GM12878 (cell line): ENCODE measurements around the gene INHA. TPM values are rescaled to one million over a fixed set of nuclear protein-coding genes. Genes with fewer than 3 reads are reported as not detected.

ENCODE experiments used
- ATAC-seq: fragments of 200-7000 bp; cut with Tn5 transposase; 3 replicates; pipeline ENCODE4 v1.9.1; 2020; ENCODE audit warnings: mild to moderate bottlenecking, moderate library complexity
- BruUV-seq: library from RNA; stranded (reverse); fragments of 400-500 nt; replicated peaks from 2 replicates; lab custom pipeline; 2021; lab: Mats Ljungman, UMichigan
- CTCF ChIA-PET: fragments of 300-600 bp; sonication (Branson Sonifier 250); formaldehyde crosslinking; extraction: SDS; loops from one replicate; lab custom pipeline; 2021; ENCODE audit warnings: inconsistent platforms; lab: Yijun Ruan, JAX
- POLR2A ChIA-PET: fragments of 350-600 bp; formaldehyde crosslinking; extraction: SDS; loops from one replicate; lab custom pipeline; 2021; ENCODE audit warnings: inconsistent platforms; lab: Charles Lee
- RAD21 ChIA-PET: fragments of 300-600 bp; sonication (Branson Sonifier 250); formaldehyde crosslinking; loops from one replicate; lab custom pipeline; 2023; ENCODE audit warnings: antibody characterized with exemption; ENCODE audit not compliant: unreplicated experiment; lab: Charles Lee
- SMC1A ChIA-PET: fragments of 300-600 bp; sonication (Branson Sonifier 250); formaldehyde crosslinking; loops from one replicate; lab custom pipeline; 2023; ENCODE audit not compliant: unreplicated experiment, uncharacterized antibody; lab: Charles Lee
- DNase-seq: peaks from one replicate; pipeline ENCODE4 v3.0.0-alpha.2; 2011; ENCODE audit warnings: low read depth, low spot score
- FAIRE-seq: peaks from 3 replicates; lab custom pipeline; 2011; peaks lifted over from hg19 to GRCh38; lab: Jason Lieb, UNC
- H2AFZ ChIP-seq: 2 replicates; pipeline ENCODE4 v1.6.0; 2011; ENCODE audit warnings: low read depth, low read length, control low read depth; ENCODE audit not compliant: control insufficient read depth
- H3K27ac ChIP-seq: 2 replicates; pipeline ENCODE4 v1.5.1; 2011; ENCODE audit warnings: control low read depth; ENCODE audit not compliant: control insufficient read depth, insufficient read depth
- H3K27me3 ChIP-seq, 2 experiments: replicated peaks in 1 of 2; 2 replicates each; pipeline versions ENCODE4 v1.6.0 to v1.6.1; 2011; ENCODE audit warnings: low read length in 1 of 2; ENCODE audit not compliant: control insufficient read depth in 2 of 2, insufficient read depth in 2 of 2
- H3K36me3 ChIP-seq, 2 experiments: 2 replicates each; pipeline ENCODE4 v1.5.1; 2011; ENCODE audit warnings: low read length in 1 of 2; ENCODE audit not compliant: control insufficient read depth in 2 of 2, insufficient read depth in 2 of 2
- H3K4me1 ChIP-seq: 2 replicates; pipeline ENCODE4 v1.6.1; 2011; ENCODE audit warnings: mild to moderate bottlenecking, low read length, moderate library complexity, mixed read lengths; ENCODE audit not compliant: control insufficient read depth, insufficient read depth
- H3K4me2 ChIP-seq: 2 replicates; pipeline ENCODE4 v1.6.0; 2011; ENCODE audit warnings: control low read depth; ENCODE audit not compliant: control insufficient read depth, insufficient read depth
- H3K4me3 ChIP-seq: fragments of 200-600 bp; sonication (generic); 2 replicates; pipeline ENCODE4 v1.5.1; 2016
- H3K79me2 ChIP-seq: 2 replicates; pipeline ENCODE4 v1.6.0; 2011; ENCODE audit warnings: low read length; ENCODE audit not compliant: control insufficient read depth, insufficient read depth
- H3K9ac ChIP-seq: 2 replicates; pipeline ENCODE4 v1.8.0; 2011; ENCODE audit warnings: low read length, control low read depth, mixed read lengths; ENCODE audit not compliant: control insufficient read depth, insufficient read depth
- H3K9me3 ChIP-seq: replicated peaks from 3 replicates; pipeline ENCODE4 v1.5.1; 2011; ENCODE audit warnings: mild to moderate bottlenecking, low read length; ENCODE audit not compliant: control insufficient read depth, insufficient read depth
- H4K20me1 ChIP-seq: 2 replicates; pipeline ENCODE4 v1.6.0; 2011; ENCODE audit not compliant: control insufficient read depth, insufficient read depth
- BACH1 ChIP-seq: fragments of 450-650 bp; IDR thresholded peaks from 2 replicates; pipeline ENCODE4 v1.6.1; 2017; ENCODE audit warnings: mild to moderate bottlenecking, borderline replicate concordance
- DPF2 ChIP-seq: fragments of 450-650 bp; IDR thresholded peaks from 2 replicates; pipeline ENCODE4 v1.6.1; 2017; ENCODE audit warnings: mild to moderate bottlenecking
- EED ChIP-seq: sonication (generic); IDR thresholded peaks from 2 replicates; pipeline ENCODE4 v1.6.1; 2016; ENCODE audit warnings: antibody characterized with exemption, low read depth
- FOS ChIP-seq: IDR thresholded peaks from 3 replicates; pipeline ENCODE4 v1.6.1; 2011; ENCODE audit warnings: borderline replicate concordance; ENCODE audit not compliant: insufficient read length; ENCODE audit errors: extremely low read depth
- FOXM1 ChIP-seq: IDR thresholded peaks from 2 replicates; pipeline ENCODE4 v1.6.1; 2012; ENCODE audit warnings: low read depth, mild to moderate bottlenecking, inconsistent platforms, low read length, moderate library complexity
- NR2C2 ChIP-seq: IDR thresholded peaks from 2 replicates; pipeline ENCODE4 v1.6.1; 2011; ENCODE audit warnings: borderline replicate concordance, low read depth; ENCODE audit not compliant: control insufficient read depth, insufficient read length
- RAD51 ChIP-seq: fragments of 450-650 bp; IDR thresholded peaks from 2 replicates; pipeline ENCODE4 v1.6.1; 2016; ENCODE audit warnings: moderate library complexity, mild to moderate bottlenecking, inconsistent platforms
- RB1 ChIP-seq: fragments of 450-650 bp; formaldehyde crosslinking; IDR thresholded peaks from 2 replicates; pipeline ENCODE4 v1.6.1; 2017; ENCODE audit warnings: mild to moderate bottlenecking, borderline replicate concordance
- SMC3 ChIP-seq: IDR thresholded peaks from 2 replicates; pipeline ENCODE4 v1.6.1; 2011; ENCODE audit warnings: low read length, improper control_type of control experiment, borderline replicate concordance
- SRF ChIP-seq, 2 experiments: IDR thresholded peaks; 2 replicates each; pipeline ENCODE4 v1.6.1; 2011; ENCODE audit warnings: low read depth in 2 of 2, low read length in 2 of 2, mild to moderate bottlenecking in 1 of 2, moderate library complexity in 1 of 2
- TCF7 ChIP-seq: IDR thresholded peaks from 2 replicates; pipeline ENCODE4 v1.6.1; 2014; ENCODE audit warnings: antibody characterized with exemption, borderline replicate concordance
- WGBS: methylation state at CpG from one replicate; pipeline ENCODE4 v1.1.6; 2016; ENCODE audit warnings: low lambda C conversion rate; ENCODE audit not compliant: insufficient replicate concordance, insufficient coverage; ENCODE audit errors: missing lambda C conversion rate; 5-methylcytosine and 5-hydroxymethylcytosine counted together
- in situ Hi-C: fragments of 300-500 bp; cut with MboI; formaldehyde crosslinking; loops from 9 replicates; pipeline ENCODE4 v1.14.3; 2018; ENCODE audit warnings: mixed read lengths
- intact Hi-C: fragments of 100-400 bp; cut with micrococcal nuclease; formaldehyde crosslinking; loops from one replicate; pipeline ENCODE4 v1.14.2; 2022; ENCODE audit not compliant: unreplicated experiment
- polyA plus RNA-seq, 11 experiments: library from polyadenylated mRNA; depleted of rRNA in 4 of 11; unstranded in 6 of 11; stranded (reverse) in 5 of 11; fragments of >200 nt; fragmentation: Nextera tagmentation in 4 of 11; fragmentation: Illumina TruSeq in 1 of 11; extraction: Ambion mirVana in 4 of 11; extraction: Trizol in 1 of 11; gene quantifications; 1 replicate in 1 of 11; 2 replicates in 10 of 11; pipeline versions ENCODE4 v1.2.1 to v1.2.3, GENCODE V29; 2011 to 2016; ENCODE audit warnings: inconsistent platforms in 2 of 11, missing spikeins in 2 of 11, low read depth in 1 of 11
- total RNA-seq, 4 experiments: library from RNA; depleted of rRNA in 3 of 4; stranded (reverse); fragments of >200 nt in 3 of 4; fragmentation: Illumina TruSeq in 1 of 4; extraction: Trizol in 1 of 4; gene quantifications; 2 replicates each; pipeline versions ENCODE4 v1.2.1 to v1.2.3, GENCODE V29; 2013 to 2021
- TF ChIP-seq, protein P1 (sequence below): IDR thresholded peaks from 2 replicates; pipeline ENCODE4 v1.6.1; 2012; ENCODE audit warnings: mild to moderate bottlenecking, low read depth, low read length
- TF ChIP-seq, protein P2 (sequence below): fragments of 450-650 bp; formaldehyde crosslinking; IDR thresholded peaks from 2 replicates; pipeline ENCODE4 v1.5.0; 2022; ENCODE audit warnings: mild to moderate bottlenecking, missing genetic modification characterization

The INHA gene
- total and polyA plus RNA-seq, 10 of the 15 experiments (the other 5 are each of a cell fraction or from before 2014, with no cell fraction given), result not detected

DNA sequence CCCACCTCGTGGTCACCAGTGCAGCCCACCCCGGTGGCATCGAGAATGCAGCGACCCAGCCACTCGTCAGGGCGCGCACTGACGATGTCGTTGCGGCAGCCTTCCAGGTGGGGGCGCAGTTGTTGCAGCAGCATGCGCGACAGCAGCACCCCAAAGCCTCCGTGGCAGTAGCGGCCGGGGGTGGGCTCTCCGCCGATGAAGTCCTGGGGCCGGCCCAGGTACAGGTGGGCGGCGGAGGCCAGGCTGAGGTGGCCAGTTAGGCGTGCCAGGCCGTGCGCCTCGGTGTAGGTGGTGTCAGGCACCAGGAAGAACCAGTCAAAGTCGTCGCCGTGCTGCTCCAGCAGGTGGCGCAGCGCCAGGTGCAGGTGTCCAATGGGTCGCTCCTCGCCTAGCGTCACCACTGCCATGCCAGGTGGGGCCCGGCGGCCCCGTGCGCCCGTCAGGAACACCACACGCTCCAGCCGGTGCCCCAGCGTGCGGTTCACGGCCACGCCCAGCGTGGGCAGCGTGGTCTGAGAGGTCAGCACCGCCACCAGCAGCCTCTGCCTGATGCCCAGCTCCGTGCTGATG, 30.4 kb upstream of the INHA start:
- H3K4me2 ChIP-seq, result peak overlapping the region; percentile 81
- ChIA-PET POLR2A (interaction anchor here (1.0 kb wide), 1 partner anchor 153 kb away, joined by 3 read pairs; no protein-coding TSS in a partner anchor), CTCF (interaction anchor here (0.6 to 4.6 kb wide), 25 partner anchors 11 to 366 kb away, joined by 3 to 68 read pairs (median 4); partner anchors contain the start of genes GMPPA and STK11IP), RAD21 (interaction anchor here (0.7 to 3.7 kb wide), 7 partner anchors 9 to 148 kb away, joined by 3 to 25 read pairs (median 4); partner anchors contain the start of genes GMPPA and STK11IP), SMC1A (interaction anchor here (0.8 to 2.5 kb wide), 3 partner anchors 101 to 151 kb away, joined by 4 to 17 read pairs (median 12); no protein-coding TSS in a partner anchor)
- no TSS peak for BruUV-seq
- no peaks in the 10 kb centered on the region for H3K9me3 ChIP-seq
- H3K9ac ChIP-seq, result no peak overlapping the region; the same call in 1 of the 2 replicates
- peak overlapping the region; percentile 83 for H2AFZ ChIP-seq
- peak; percentile 73 for ATAC-seq
- no peaks in the 10 kb centered on the region for H3K79me2 ChIP-seq
- peak overlapping the region; percentile 42; the same call in 1 of the 2 replicates for H3K4me3 ChIP-seq
- WGBS, result 4% methylated on average over 44 of the region's 48 CpGs
- H3K27ac ChIP-seq, result no peak overlapping the region
- peak; percentile 46 for DNase-seq
- H4K20me1 ChIP-seq, result no peaks in the 10 kb centered on the region; the same call in 1 of the 2 replicates
- peaks cover 0 to 7% of the 10 kb centered on the region in 2 experiments; a peak in 2 of 4 replicates for H3K27me3 ChIP-seq
- H3K36me3 ChIP-seq, result no peaks in the 10 kb centered on the region; a peak in 1 of 4 replicates
- FAIRE-seq, result peak; percentile 91
- in situ Hi-C loops, result loop anchor here (5.0 kb wide), 1 partner anchor 146 kb away; no protein-coding TSS in a partner anchor
- peaks cover 3% of the 10 kb centered on the region; the same call in 1 of the 2 replicates for H3K4me1 ChIP-seq
- intact Hi-C loops, result loop anchor here (1.0 to 2.0 kb wide), 3 partner anchors 57 to 148 kb away; no protein-coding TSS in a partner anchor
- TF ChIP-seq RB1, result peak; percentile 96
- no peak for TF ChIP-seq TCF7
- peak; percentile 59 for TF ChIP-seq DPF2
- TF ChIP-seq SMC3, result peak; percentile 65
- TF ChIP-seq RAD51, result no peak
- peak; percentile 71 for TF ChIP-seq BACH1
- TF ChIP-seq SRF (IDR thresholded peaks at IDR 0.05; ENCODE audit: low read depth in 2 of 2, low read length in 2 of 2), result no peak
- no peak for TF ChIP-seq EED
- TF ChIP-seq FOS, result no peak
- TF ChIP-seq NR2C2, result no peak
- TF ChIP-seq, protein P1, sequence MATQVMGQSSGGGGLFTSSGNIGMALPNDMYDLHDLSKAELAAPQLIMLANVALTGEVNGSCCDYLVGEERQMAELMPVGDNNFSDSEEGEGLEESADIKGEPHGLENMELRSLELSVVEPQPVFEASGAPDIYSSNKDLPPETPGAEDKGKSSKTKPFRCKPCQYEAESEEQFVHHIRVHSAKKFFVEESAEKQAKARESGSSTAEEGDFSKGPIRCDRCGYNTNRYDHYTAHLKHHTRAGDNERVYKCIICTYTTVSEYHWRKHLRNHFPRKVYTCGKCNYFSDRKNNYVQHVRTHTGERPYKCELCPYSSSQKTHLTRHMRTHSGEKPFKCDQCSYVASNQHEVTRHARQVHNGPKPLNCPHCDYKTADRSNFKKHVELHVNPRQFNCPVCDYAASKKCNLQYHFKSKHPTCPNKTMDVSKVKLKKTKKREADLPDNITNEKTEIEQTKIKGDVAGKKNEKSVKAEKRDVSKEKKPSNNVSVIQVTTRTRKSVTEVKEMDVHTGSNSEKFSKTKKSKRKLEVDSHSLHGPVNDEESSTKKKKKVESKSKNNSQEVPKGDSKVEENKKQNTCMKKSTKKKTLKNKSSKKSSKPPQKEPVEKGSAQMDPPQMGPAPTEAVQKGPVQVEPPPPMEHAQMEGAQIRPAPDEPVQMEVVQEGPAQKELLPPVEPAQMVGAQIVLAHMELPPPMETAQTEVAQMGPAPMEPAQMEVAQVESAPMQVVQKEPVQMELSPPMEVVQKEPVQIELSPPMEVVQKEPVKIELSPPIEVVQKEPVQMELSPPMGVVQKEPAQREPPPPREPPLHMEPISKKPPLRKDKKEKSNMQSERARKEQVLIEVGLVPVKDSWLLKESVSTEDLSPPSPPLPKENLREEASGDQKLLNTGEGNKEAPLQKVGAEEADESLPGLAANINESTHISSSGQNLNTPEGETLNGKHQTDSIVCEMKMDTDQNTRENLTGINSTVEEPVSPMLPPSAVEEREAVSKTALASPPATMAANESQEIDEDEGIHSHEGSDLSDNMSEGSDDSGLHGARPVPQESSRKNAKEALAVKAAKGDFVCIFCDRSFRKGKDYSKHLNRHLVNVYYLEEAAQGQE, result 0 out of 2 replicates have a peak, but pooled peaks have one; percentile 11
- no peak for TF ChIP-seq FOXM1
- TF ChIP-seq, protein P2, sequence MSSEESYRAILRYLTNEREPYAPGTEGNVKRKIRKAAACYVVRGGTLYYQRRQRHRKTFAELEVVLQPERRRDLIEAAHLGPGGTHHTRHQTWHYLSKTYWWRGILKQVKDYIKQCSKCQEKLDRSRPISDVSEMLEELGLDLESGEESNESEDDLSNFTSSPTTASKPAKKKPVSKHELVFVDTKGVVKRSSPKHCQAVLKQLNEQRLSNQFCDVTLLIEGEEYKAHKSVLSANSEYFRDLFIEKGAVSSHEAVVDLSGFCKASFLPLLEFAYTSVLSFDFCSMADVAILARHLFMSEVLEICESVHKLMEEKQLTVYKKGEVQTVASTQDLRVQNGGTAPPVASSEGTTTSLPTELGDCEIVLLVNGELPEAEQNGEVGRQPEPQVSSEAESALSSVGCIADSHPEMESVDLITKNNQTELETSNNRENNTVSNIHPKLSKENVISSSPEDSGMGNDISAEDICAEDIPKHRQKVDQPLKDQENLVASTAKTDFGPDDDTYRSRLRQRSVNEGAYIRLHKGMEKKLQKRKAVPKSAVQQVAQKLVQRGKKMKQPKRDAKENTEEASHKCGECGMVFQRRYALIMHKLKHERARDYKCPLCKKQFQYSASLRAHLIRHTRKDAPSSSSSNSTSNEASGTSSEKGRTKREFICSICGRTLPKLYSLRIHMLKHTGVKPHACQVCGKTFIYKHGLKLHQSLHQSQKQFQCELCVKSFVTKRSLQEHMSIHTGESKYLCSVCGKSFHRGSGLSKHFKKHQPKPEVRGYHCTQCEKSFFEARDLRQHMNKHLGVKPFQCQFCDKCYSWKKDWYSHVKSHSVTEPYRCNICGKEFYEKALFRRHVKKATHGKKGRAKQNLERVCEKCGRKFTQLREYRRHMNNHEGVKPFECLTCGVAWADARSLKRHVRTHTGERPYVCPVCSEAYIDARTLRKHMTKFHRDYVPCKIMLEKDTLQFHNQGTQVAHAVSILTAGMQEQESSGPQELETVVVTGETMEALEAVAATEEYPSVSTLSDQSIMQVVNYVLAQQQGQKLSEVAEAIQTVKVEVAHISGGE, result no peak
